ENCODE results near the gene RTP5.

The RTP5 gene

DNA sequence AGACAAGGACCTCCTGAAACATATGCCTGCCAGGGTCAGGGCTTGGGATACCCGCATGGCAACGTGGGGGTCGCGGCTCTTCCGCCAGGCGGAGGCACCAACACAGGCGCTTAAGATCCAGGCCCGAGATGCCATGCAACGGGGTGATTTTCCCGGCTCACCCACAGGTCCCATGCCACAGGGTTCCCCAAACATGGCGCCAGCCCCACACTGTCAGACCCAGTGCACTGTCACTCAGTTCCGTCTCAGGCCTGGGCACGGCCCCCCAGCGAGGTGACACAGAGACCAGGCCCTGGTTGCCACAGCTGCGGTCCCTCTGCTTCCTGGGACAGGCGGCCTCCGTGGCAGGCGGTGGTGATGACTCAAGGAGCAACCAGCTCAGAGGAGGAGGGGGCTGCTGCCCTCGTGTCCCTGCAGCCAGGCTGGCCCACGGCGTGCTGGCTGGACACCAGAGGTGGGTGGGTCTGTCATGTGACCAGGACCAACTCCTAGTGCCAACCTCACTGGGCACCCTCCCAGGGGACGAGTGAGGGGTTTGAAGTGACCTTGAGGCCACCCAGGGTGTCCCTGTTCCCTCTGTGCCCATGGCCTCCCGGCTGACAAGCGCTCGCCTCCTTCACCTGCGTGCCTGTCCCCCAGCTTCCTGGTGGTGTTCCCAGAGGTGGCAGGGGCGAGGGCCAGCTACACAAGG is 15.7 kb upstream of the RTP5 start:
- H3F3A ChIP-seq (ENCODE audit: control insufficient read depth, insufficient read depth): no peaks in the 10 kb centered on the region
- no peaks in the 10 kb centered on the region for H3K27me3 ChIP-seq (ENCODE audit: control insufficient read depth, low read length)
- TF ChIP-seq EZH2phosphoT487 (IDR thresholded peaks at IDR 0.05; ENCODE audit: borderline replicate concordance, low read length): no peak
- TF ChIP-seq, protein P1, sequence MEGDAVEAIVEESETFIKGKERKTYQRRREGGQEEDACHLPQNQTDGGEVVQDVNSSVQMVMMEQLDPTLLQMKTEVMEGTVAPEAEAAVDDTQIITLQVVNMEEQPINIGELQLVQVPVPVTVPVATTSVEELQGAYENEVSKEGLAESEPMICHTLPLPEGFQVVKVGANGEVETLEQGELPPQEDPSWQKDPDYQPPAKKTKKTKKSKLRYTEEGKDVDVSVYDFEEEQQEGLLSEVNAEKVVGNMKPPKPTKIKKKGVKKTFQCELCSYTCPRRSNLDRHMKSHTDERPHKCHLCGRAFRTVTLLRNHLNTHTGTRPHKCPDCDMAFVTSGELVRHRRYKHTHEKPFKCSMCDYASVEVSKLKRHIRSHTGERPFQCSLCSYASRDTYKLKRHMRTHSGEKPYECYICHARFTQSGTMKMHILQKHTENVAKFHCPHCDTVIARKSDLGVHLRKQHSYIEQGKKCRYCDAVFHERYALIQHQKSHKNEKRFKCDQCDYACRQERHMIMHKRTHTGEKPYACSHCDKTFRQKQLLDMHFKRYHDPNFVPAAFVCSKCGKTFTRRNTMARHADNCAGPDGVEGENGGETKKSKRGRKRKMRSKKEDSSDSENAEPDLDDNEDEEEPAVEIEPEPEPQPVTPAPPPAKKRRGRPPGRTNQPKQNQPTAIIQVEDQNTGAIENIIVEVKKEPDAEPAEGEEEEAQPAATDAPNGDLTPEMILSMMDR (IDR thresholded peaks at IDR 0.05; ENCODE audit: low read depth, low read length, poor library complexity, severe bottlenecking): no peak
- H3K4me2 ChIP-seq (ENCODE audit: low read length): no peak overlapping the region
- peaks cover 4% of the 10 kb centered on the region for H3K4me1 ChIP-seq (ENCODE audit: control insufficient read depth, low read length)
- no peaks in the 10 kb centered on the region for H3K79me2 ChIP-seq (ENCODE audit: control insufficient read depth, low read length)
- no peaks in the 10 kb centered on the region for H3K36me3 ChIP-seq (ENCODE audit: control insufficient read depth, low read length)
- no peak overlapping the region for H3K4me3 ChIP-seq (ENCODE audit: low read length)
- no peaks in the 10 kb centered on the region for H3K9me3 ChIP-seq (ENCODE audit: control insufficient read depth, insufficient read depth, low read length)
- no peaks in the 10 kb centered on the region for H3K9me2 ChIP-seq (replicated peaks; ENCODE audit: control insufficient read depth, low read length)
- H4K20me1 ChIP-seq (ENCODE audit: control insufficient read depth, insufficient read depth, low read depth, low read length): no peaks in the 10 kb centered on the region
- no peak overlapping the region for H3K27ac ChIP-seq (ENCODE audit: low read depth, low read length)

DNA sequence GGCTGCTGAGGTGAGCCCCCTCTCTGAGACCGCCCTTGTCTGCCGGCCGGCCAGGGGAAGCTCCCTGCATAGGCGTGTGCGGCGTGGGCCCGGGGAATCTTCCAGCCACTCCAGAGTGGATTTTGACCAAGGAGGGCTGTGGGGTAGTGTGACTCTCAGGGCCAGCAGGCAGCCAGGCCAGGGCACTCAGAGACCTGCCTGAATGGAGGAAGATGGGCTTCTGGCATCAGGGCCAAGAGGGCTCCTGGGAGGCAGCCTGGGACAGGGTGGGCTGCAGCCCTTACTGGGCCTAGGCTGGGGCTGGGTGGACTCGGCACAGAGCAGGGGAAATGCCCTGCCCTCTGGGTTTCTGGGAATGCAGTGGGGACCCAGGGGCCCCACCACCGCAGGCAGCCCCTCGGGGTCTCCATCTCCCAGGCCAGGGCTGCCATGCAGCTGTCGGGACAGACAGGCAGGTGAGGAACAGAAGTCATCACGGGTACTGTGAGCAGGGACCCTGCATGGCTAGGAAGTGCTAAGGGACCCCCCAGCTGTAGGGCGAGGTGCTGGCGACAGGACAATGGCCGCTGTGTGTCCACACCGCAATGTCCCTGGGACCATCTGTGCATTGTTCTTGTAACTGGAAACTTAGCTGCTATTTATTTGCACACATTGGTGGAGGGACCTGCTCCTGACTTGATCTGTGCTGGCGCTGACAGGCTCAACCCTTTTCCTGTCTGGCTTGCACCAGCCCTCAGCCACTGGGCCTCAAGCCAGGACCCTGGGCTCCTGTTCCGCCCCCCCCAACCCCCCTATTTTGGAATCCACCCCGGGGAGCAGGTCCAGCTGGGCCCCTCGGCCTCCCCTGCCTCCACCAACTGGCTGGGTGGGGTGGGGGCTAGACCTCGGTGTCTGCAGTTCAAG is 14.9 kb upstream of the RTP5 start:
- Histone ChIP-seq H3K36me3 (ENCODE audit: control insufficient read depth, low read length) (no peaks in the 10 kb centered on the region), H3K9me3 (ENCODE audit: control insufficient read depth, insufficient read depth, low read length) (no peaks in the 10 kb centered on the region), H3K4me3 (ENCODE audit: low read length) (no peak overlapping the region), H3K4me1 (ENCODE audit: control insufficient read depth, low read length) (peaks cover 12% of the 10 kb centered on the region), H3K9me2 (replicated peaks; ENCODE audit: control insufficient read depth, low read length) (no peaks in the 10 kb centered on the region), H3F3A (ENCODE audit: control insufficient read depth, insufficient read depth) (no peaks in the 10 kb centered on the region), H3K79me2 (ENCODE audit: control insufficient read depth, low read length) (no peaks in the 10 kb centered on the region), H3K27me3 (ENCODE audit: control insufficient read depth, low read length) (no peaks in the 10 kb centered on the region), H3K27ac (ENCODE audit: low read depth, low read length) (no peak overlapping the region), H3K4me2 (ENCODE audit: low read length) (no peak overlapping the region), H4K20me1 (ENCODE audit: control insufficient read depth, insufficient read depth, low read depth, low read length) (no peaks in the 10 kb centered on the region)
- TF ChIP-seq, protein P1 (IDR thresholded peaks at IDR 0.05; ENCODE audit: low read depth, low read length, poor library complexity, severe bottlenecking): no peak
- TF ChIP-seq EZH2phosphoT487 (IDR thresholded peaks at IDR 0.05; ENCODE audit: borderline replicate concordance, low read length): no peak

DNA sequence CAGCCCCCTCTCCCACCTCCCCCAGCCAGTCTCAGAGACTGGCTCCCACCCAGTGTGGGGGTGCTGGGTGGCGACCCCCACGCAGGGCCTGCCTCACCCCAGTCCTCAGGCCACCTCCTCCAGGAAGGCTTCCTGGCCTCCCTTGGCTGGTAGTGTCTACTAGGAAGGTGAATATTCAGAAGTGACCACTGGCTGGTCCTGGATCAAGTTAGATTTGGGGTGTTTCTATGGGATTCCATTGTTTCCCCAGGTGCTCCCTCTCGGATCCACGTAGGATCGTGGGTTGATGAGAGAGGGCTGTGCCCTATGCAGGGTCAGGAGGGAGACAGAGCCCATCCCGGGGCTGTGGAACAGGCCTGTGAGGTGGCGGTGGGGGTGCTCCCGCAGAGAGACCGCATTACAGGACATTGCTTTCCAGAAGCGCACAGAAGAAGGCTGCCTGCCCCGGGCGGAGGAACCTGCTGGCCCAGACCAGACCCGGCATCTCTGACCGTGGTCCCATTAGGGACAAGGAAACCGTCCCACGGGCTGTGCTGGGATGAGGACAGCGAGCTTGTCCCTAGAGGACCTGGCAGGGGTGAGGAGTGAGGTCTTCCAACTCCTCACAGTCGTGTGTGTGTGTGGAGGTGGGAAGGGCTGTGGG is 14.2 kb upstream of the RTP5 start:
- H3K9me2 ChIP-seq (replicated peaks; ENCODE audit: control insufficient read depth, low read length): no peaks in the 10 kb centered on the region
- no peak overlapping the region for H3K4me2 ChIP-seq (ENCODE audit: low read length)
- no peak overlapping the region for H3K27ac ChIP-seq (ENCODE audit: low read depth, low read length)
- no peaks in the 10 kb centered on the region for H3K9me3 ChIP-seq (ENCODE audit: control insufficient read depth, insufficient read depth, low read length)
- peaks cover 19% of the 10 kb centered on the region for H3K4me1 ChIP-seq (ENCODE audit: control insufficient read depth, low read length)
- TF ChIP-seq, protein P1 (IDR thresholded peaks at IDR 0.05; ENCODE audit: low read depth, low read length, poor library complexity, severe bottlenecking): no peak
- no peak for TF ChIP-seq EZH2phosphoT487 (IDR thresholded peaks at IDR 0.05; ENCODE audit: borderline replicate concordance, low read length)
- H3K4me3 ChIP-seq (ENCODE audit: low read length): no peak overlapping the region
- H3K36me3 ChIP-seq (ENCODE audit: control insufficient read depth, low read length): no peaks in the 10 kb centered on the region
- H3K79me2 ChIP-seq (ENCODE audit: control insufficient read depth, low read length): no peaks in the 10 kb centered on the region
- H3F3A ChIP-seq (ENCODE audit: control insufficient read depth, insufficient read depth): no peaks in the 10 kb centered on the region
- H4K20me1 ChIP-seq (ENCODE audit: control insufficient read depth, insufficient read depth, low read depth, low read length): no peaks in the 10 kb centered on the region
- H3K27me3 ChIP-seq (ENCODE audit: control insufficient read depth, low read length): no peaks in the 10 kb centered on the region
